HL-60 (cell line): Measurements from ENCODE around the gene PGM1.

Experiments
- DNase-seq, 2 experiments: peaks; one replicate each; pipeline ENCODE4 v3.0.0-alpha.2; 2010 to 2020; ENCODE audit warnings: low read depth in 1 of 2, low spot score in 1 of 2
- H3K27ac ChIP-seq: fragments of 250-450 bp; sonication (Bioruptor Pico); replicated peaks from 2 replicates; pipeline ENCODE4 v1.5.1; 2020; ENCODE audit warnings: mild to moderate bottlenecking, moderate library complexity
- H3K27me3 ChIP-seq: fragments of 250-450 bp; sonication (Bioruptor Pico); 2 replicates; pipeline ENCODE4 v1.5.1; 2021; ENCODE audit warnings: mild to moderate bottlenecking, moderate library complexity; ENCODE audit not compliant: insufficient read depth, poor library complexity, severe bottlenecking
- H3K4me3 ChIP-seq: replicated peaks from 2 replicates; pipeline ENCODE4 v1.5.1; 2011; ENCODE audit warnings: mild to moderate bottlenecking, control low read depth, low read length; ENCODE audit not compliant: insufficient read depth
- CTCF ChIP-seq: IDR thresholded peaks from one replicate; pipeline ENCODE4 v1.5.1; 2011; ENCODE audit warnings: low read length, control low read depth, inconsistent platforms; ENCODE audit not compliant: insufficient read depth
- GABPA ChIP-seq: IDR thresholded peaks from 2 replicates; pipeline ENCODE4 v1.6.1; 2012; ENCODE audit warnings: low read depth
- POLR2AphosphoS5 ChIP-seq: IDR thresholded peaks from 2 replicates; pipeline ENCODE4 v1.6.1; 2012; ENCODE audit warnings: low read depth
- SPI1 ChIP-seq: IDR thresholded peaks from 2 replicates; pipeline ENCODE4 v1.6.1; 2012; ENCODE audit warnings: low read depth, mild to moderate bottlenecking, borderline replicate concordance
- TF ChIP-seq, protein P1 (sequence below): IDR thresholded peaks from 2 replicates; pipeline ENCODE4 v1.6.1; 2012; ENCODE audit warnings: low read depth; ENCODE audit not compliant: insufficient replicate concordance

Gene PGM1

GRCh38 chr1:63705078-63705477 is 111.9 kb downstream of the PGM1 start:
- no peak for DNase-seq
- no peak for TF ChIP-seq CTCF
- no peak for TF ChIP-seq GABPA
- TF ChIP-seq, protein P1, sequence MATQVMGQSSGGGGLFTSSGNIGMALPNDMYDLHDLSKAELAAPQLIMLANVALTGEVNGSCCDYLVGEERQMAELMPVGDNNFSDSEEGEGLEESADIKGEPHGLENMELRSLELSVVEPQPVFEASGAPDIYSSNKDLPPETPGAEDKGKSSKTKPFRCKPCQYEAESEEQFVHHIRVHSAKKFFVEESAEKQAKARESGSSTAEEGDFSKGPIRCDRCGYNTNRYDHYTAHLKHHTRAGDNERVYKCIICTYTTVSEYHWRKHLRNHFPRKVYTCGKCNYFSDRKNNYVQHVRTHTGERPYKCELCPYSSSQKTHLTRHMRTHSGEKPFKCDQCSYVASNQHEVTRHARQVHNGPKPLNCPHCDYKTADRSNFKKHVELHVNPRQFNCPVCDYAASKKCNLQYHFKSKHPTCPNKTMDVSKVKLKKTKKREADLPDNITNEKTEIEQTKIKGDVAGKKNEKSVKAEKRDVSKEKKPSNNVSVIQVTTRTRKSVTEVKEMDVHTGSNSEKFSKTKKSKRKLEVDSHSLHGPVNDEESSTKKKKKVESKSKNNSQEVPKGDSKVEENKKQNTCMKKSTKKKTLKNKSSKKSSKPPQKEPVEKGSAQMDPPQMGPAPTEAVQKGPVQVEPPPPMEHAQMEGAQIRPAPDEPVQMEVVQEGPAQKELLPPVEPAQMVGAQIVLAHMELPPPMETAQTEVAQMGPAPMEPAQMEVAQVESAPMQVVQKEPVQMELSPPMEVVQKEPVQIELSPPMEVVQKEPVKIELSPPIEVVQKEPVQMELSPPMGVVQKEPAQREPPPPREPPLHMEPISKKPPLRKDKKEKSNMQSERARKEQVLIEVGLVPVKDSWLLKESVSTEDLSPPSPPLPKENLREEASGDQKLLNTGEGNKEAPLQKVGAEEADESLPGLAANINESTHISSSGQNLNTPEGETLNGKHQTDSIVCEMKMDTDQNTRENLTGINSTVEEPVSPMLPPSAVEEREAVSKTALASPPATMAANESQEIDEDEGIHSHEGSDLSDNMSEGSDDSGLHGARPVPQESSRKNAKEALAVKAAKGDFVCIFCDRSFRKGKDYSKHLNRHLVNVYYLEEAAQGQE = no peak
- TF ChIP-seq SPI1 = no peak
- no peak for TF ChIP-seq POLR2AphosphoS5

DNA sequence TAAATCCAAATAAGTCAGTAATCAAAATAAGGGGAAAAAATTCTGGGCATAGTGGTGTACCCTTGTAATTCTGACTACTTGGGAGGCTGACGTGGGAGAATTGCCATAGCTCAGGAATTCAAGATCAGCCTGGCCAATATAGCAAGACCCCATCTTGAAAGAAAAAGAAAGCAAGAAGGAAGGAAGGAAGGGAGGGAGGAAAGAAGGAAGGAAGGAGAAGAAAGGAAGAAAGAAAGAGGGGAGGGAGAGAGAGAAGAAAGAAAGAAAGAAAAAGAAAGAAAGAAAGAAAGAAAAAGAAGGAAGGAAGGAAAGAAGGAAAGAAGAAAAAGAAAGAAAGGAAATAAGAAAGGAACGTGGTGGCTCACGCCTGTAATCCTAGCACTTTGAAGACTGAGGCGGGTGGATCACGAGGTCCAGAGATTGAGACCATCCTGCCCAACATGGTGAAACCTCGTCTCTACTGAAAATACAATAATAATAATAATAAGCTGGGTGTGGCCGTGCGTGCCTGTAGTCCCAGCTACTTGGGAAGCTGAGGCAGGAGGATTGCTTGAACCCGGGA is 116.1 kb downstream of the PGM1 start:
- H3K27ac ChIP-seq = no peak overlapping the region
- no peak for TF ChIP-seq CTCF
- TF ChIP-seq, protein P1 = no peak
- no peak for TF ChIP-seq POLR2AphosphoS5
- TF ChIP-seq SPI1 = no peak
- no peak for TF ChIP-seq GABPA
- H3K4me3 ChIP-seq = no peak overlapping the region
- no peak for DNase-seq
- peaks cover 2% of the 10 kb centered on the region for H3K27me3 ChIP-seq

More at GRCh38 chr1:63705078-63705477, 111.9 kb downstream of the PGM1 start:
- H3K27ac ChIP-seq = no peak overlapping the region
- no peak overlapping the region for H3K4me3 ChIP-seq
- H3K27me3 ChIP-seq = peaks cover 2% of the 10 kb centered on the region
